ENCODE results near the gene TCEAL4.

Gene TCEAL4

GRCh38 chrX:103624111-103624510, 38.8 kb downstream of the TCEAL4 start:
- no peaks in the 10 kb centered on the region for H3K4me1 ChIP-seq (ENCODE audit: insufficient read depth, low read length, poor library complexity, severe bottlenecking)
- H3K4me2 ChIP-seq (ENCODE audit: low read depth, low read length, poor library complexity, severe bottlenecking) = no peak overlapping the region
- no peak overlapping the region for H3K9ac ChIP-seq (ENCODE audit: low read depth, low read length, poor library complexity, severe bottlenecking)
- no peak overlapping the region for H2AFZ ChIP-seq (ENCODE audit: low read length)
- H3K9me3 ChIP-seq (ENCODE audit: insufficient read depth, low read depth, low read length) = no peaks in the 10 kb centered on the region
- no peak overlapping the region for H3K4me3 ChIP-seq (ENCODE audit: low read length, poor library complexity, severe bottlenecking)
- no peak for TF ChIP-seq EZH2phosphoT487 (IDR thresholded peaks at IDR 0.05; ENCODE audit: borderline replicate concordance)
- TF ChIP-seq CTCF (conservative IDR thresholded peaks at IDR 0.05; ENCODE audit: low read length) = no peak
- no peaks in the 10 kb centered on the region for H3K27me3 ChIP-seq (ENCODE audit: insufficient read depth, low read length, poor library complexity, severe bottlenecking)
- no peaks in the 10 kb centered on the region for H3K9me2 ChIP-seq (replicated peaks; ENCODE audit: low read depth, low read length)
- H3F3A ChIP-seq (ENCODE audit: low read depth) = no peaks in the 10 kb centered on the region
- no peaks in the 10 kb centered on the region for H3K36me3 ChIP-seq (ENCODE audit: insufficient read depth, low read length)
- H3K79me2 ChIP-seq (ENCODE audit: insufficient read depth, low read length) = peaks cover 3% of the 10 kb centered on the region; the same call in 1 of the 2 replicates
- H4K20me1 ChIP-seq (ENCODE audit: insufficient read depth, low read length, poor library complexity, severe bottlenecking) = no peaks in the 10 kb centered on the region

- Histone ChIP-seq H3K9me3 (ENCODE audit: insufficient read depth, low read depth, low read length) (no peaks in the 10 kb centered on the region), H4K20me1 (ENCODE audit: insufficient read depth, low read length, poor library complexity, severe bottlenecking) (no peaks in the 10 kb centered on the region), H3K4me2 (ENCODE audit: low read depth, low read length, poor library complexity, severe bottlenecking) (no peak overlapping the region), H3K79me2 (ENCODE audit: insufficient read depth, low read length) (peaks cover 3% of the 10 kb centered on the region; the same call in 1 of the 2 replicates), H2AFZ (ENCODE audit: low read length) (no peak overlapping the region), H3K9me2 (replicated peaks; ENCODE audit: low read depth, low read length) (no peaks in the 10 kb centered on the region), H3K27me3 (ENCODE audit: insufficient read depth, low read length, poor library complexity, severe bottlenecking) (no peaks in the 10 kb centered on the region), H3K36me3 (ENCODE audit: insufficient read depth, low read length) (no peaks in the 10 kb centered on the region), H3K4me3 (ENCODE audit: low read length, poor library complexity, severe bottlenecking) (no peak overlapping the region), H3K9ac (ENCODE audit: low read depth, low read length, poor library complexity, severe bottlenecking) (no peak overlapping the region), H3F3A (ENCODE audit: low read depth) (no peaks in the 10 kb centered on the region), H3K4me1 (ENCODE audit: insufficient read depth, low read length, poor library complexity, severe bottlenecking) (peaks cover 4% of the 10 kb centered on the region)
- no peak for TF ChIP-seq EZH2phosphoT487 (IDR thresholded peaks at IDR 0.05; ENCODE audit: borderline replicate concordance)
- TF ChIP-seq CTCF (conservative IDR thresholded peaks at IDR 0.05; ENCODE audit: low read length) = no peak
Measured at GRCh38 chrX:103626855-103627254, 41.5 kb downstream of the TCEAL4 start.

- Histone ChIP-seq H3K36me3 (ENCODE audit: insufficient read depth, low read length) (no peaks in the 10 kb centered on the region), H3K4me1 (ENCODE audit: insufficient read depth, low read length, poor library complexity, severe bottlenecking) (peaks cover 4% of the 10 kb centered on the region), H3F3A (ENCODE audit: low read depth) (no peaks in the 10 kb centered on the region), H3K27me3 (ENCODE audit: insufficient read depth, low read length, poor library complexity, severe bottlenecking) (no peaks in the 10 kb centered on the region), H3K4me2 (ENCODE audit: low read depth, low read length, poor library complexity, severe bottlenecking) (peak within 1 kb of the TSS; percentile 89), H3K9ac (ENCODE audit: low read depth, low read length, poor library complexity, severe bottlenecking) (peak within 1 kb of the TSS; percentile 92), H3K4me3 (ENCODE audit: low read length, poor library complexity, severe bottlenecking) (peak within 1 kb of the TSS; percentile 95), H2AFZ (ENCODE audit: low read length) (peak within 1 kb of the TSS; percentile 94), H4K20me1 (ENCODE audit: insufficient read depth, low read length, poor library complexity, severe bottlenecking) (no peaks in the 10 kb centered on the region), H3K9me3 (ENCODE audit: insufficient read depth, low read depth, low read length) (no peaks in the 10 kb centered on the region), H3K9me2 (replicated peaks; ENCODE audit: low read depth, low read length) (no peaks in the 10 kb centered on the region), H3K79me2 (ENCODE audit: insufficient read depth, low read length) (peaks cover 3% of the 10 kb centered on the region; the same call in 1 of the 2 replicates)
- no peak for TF ChIP-seq EZH2phosphoT487 (IDR thresholded peaks at IDR 0.05; ENCODE audit: borderline replicate concordance)
- no peak for TF ChIP-seq CTCF (conservative IDR thresholded peaks at IDR 0.05; ENCODE audit: low read length)
Measured at GRCh38 chrX:103628386-103629317, 43.3 kb downstream of the TCEAL4 start, which contains the start of gene TCEAL1. Gene TCEAL1, plus strand, starts transcription at chrX:103628975. Its CDS starts 942 bp downstream, at chrX:103629917.

Data from Loucy (cell line).